ENCODE data around the gene FMN1. TPM values are rescaled to one million over a fixed set of nuclear protein-coding genes. Genes with fewer than 3 reads are reported as not detected.
A peak's percentile ranks its signal among the peaks of the same experiment; 100 is the strongest.

FMN1 gene
- total RNA-seq, 1 experiment from 2014 or later, result 25.8 TPM

- Histone ChIP-seq H3K4me2 (no peak overlapping the region), H3K27ac (no peak overlapping the region), H4K20me1 (ENCODE audit: insufficient read depth) (no peaks in the 10 kb centered on the region), H3K4me1 (replicated peaks; ENCODE audit: insufficient read depth) (peaks cover 12% of the 10 kb centered on the region), H3K36me3 (ENCODE audit: low read depth) (no peaks in the 10 kb centered on the region), H3K9me2 (ENCODE audit: insufficient read depth) (no peaks in the 10 kb centered on the region), H3K4me3 (no peak overlapping the region), H3F3A (ENCODE audit: insufficient read depth, low read depth) (no peaks in the 10 kb centered on the region), H3K79me2 (ENCODE audit: low read depth) (no peaks in the 10 kb centered on the region), H2AFZ (no peak overlapping the region), H3K9me3 (ENCODE audit: insufficient read depth, low read depth) (no peaks in the 10 kb centered on the region), H3K27me3 (ENCODE audit: insufficient read depth, low read depth) (no peaks in the 10 kb centered on the region)
- CTCF ChIA-PET, result interaction anchor here (0.9 kb wide), 1 partner anchor 20 kb away, joined by 3 read pairs; no protein-coding TSS in a partner anchor
- intact Hi-C loops (cut with micrococcal nuclease; ENCODE audit: unreplicated experiment), result loop anchor here (10.0 kb wide), 2 partner anchors 68 to 142 kb away; no protein-coding TSS in a partner anchor
- POLR2A ChIA-PET (ENCODE audit: unreplicated experiment), result interaction anchor here (0.7 kb wide), 1 partner anchor 311 kb away, joined by 3 read pairs; no protein-coding TSS in a partner anchor
- TF ChIP-seq EZH2 (IDR thresholded peaks at IDR 0.05; ENCODE audit: low read depth) (no peak), CTCF (conservative IDR thresholded peaks at IDR 0.05) (no peak)
- no TSS peak for BruUV-seq (replicated peaks)
- no peak for DNase-seq
Measured at GRCh38 chr15:33136353-33136752, 58.2 kb downstream of the FMN1 start.

GRCh38 chr15:33135355-33135781 lies 59.1 kb downstream of the FMN1 start:
- H3K79me2 ChIP-seq (ENCODE audit: low read depth), result no peaks in the 10 kb centered on the region
- POLR2A ChIA-PET (ENCODE audit: unreplicated experiment), result no interaction called here
- H2AFZ ChIP-seq, result no peak overlapping the region
- intact Hi-C loops (cut with micrococcal nuclease; ENCODE audit: unreplicated experiment), result loop anchor here (10.0 kb wide), 2 partner anchors 69 to 141 kb away; no protein-coding TSS in a partner anchor
- no peaks in the 10 kb centered on the region for H4K20me1 ChIP-seq (ENCODE audit: insufficient read depth)
- CTCF ChIA-PET, result interaction anchor here (0.9 kb wide), 1 partner anchor 21 kb away, joined by 3 read pairs; no protein-coding TSS in a partner anchor
- TF ChIP-seq CTCF (conservative IDR thresholded peaks at IDR 0.05) (no peak), EZH2 (IDR thresholded peaks at IDR 0.05; ENCODE audit: low read depth) (no peak)
- no peaks in the 10 kb centered on the region for H3K36me3 ChIP-seq (ENCODE audit: low read depth)
- no peaks in the 10 kb centered on the region for H3F3A ChIP-seq (ENCODE audit: insufficient read depth, low read depth)
- H3K27me3 ChIP-seq (ENCODE audit: insufficient read depth, low read depth), result no peaks in the 10 kb centered on the region
- no peaks in the 10 kb centered on the region for H3K9me3 ChIP-seq (ENCODE audit: insufficient read depth, low read depth)
- no peak for DNase-seq
- no peak overlapping the region for H3K4me2 ChIP-seq
- peaks cover 12% of the 10 kb centered on the region for H3K4me1 ChIP-seq (replicated peaks; ENCODE audit: insufficient read depth)
- H3K27ac ChIP-seq, result no peak overlapping the region
- H3K9me2 ChIP-seq (ENCODE audit: insufficient read depth), result no peaks in the 10 kb centered on the region
- no peak overlapping the region for H3K4me3 ChIP-seq
- no TSS peak for BruUV-seq (replicated peaks)

GRCh38 chr15:33132722-33133345 lies 61.7 kb downstream of the FMN1 start:
- DNase-seq, result peak; percentile 37 to 48
- H3K79me2 ChIP-seq (ENCODE audit: low read depth), result no peaks in the 10 kb centered on the region
- intact Hi-C loops (cut with micrococcal nuclease; ENCODE audit: unreplicated experiment), result loop anchor here (1.0 to 10.0 kb wide), 6 partner anchors 47 to 482 kb away; no protein-coding TSS in a partner anchor
- no peak overlapping the region for H3K4me2 ChIP-seq
- H3F3A ChIP-seq (ENCODE audit: insufficient read depth, low read depth), result no peaks in the 10 kb centered on the region
- H3K36me3 ChIP-seq (ENCODE audit: low read depth), result no peaks in the 10 kb centered on the region
- no peak overlapping the region for H3K27ac ChIP-seq
- H3K4me1 ChIP-seq (replicated peaks; ENCODE audit: insufficient read depth), result peaks cover 12% of the 10 kb centered on the region
- H4K20me1 ChIP-seq (ENCODE audit: insufficient read depth), result no peaks in the 10 kb centered on the region
- no peak overlapping the region for H3K4me3 ChIP-seq
- no peaks in the 10 kb centered on the region for H3K27me3 ChIP-seq (ENCODE audit: insufficient read depth, low read depth)
- no TSS peak for BruUV-seq (replicated peaks)
- no peak overlapping the region for H2AFZ ChIP-seq
- ChIA-PET CTCF (interaction anchor here (0.6 to 2.4 kb wide), 12 partner anchors 28 to 483 kb away, joined by 3 to 27 read pairs (median 4); no protein-coding TSS in a partner anchor), POLR2A (ENCODE audit: unreplicated experiment) (interaction anchor here (0.6 kb wide), 2 partner anchors 64 to 480 kb away, joined by 3 read pairs; no protein-coding TSS in a partner anchor)
- H3K9me2 ChIP-seq (ENCODE audit: insufficient read depth), result no peaks in the 10 kb centered on the region
- H3K9me3 ChIP-seq (ENCODE audit: insufficient read depth, low read depth), result no peaks in the 10 kb centered on the region
- TF ChIP-seq EZH2 (IDR thresholded peaks at IDR 0.05; ENCODE audit: low read depth) (no peak), CTCF (conservative IDR thresholded peaks at IDR 0.05) (peak; percentile 61)
